A673 (cell line): ENCODE results near the gene ZNF280D. TPM values are rescaled to one million over a fixed set of nuclear protein-coding genes. Genes with fewer than 3 reads are reported as not detected.
"Not testable (repeated sequence)": the region's sequence is repeated elsewhere in the genome, so short reads cannot be mapped to it uniquely, and the experiment has no call there.

Experiments
- Bru-seq: library from RNA; stranded (reverse); fragments of 400-500 nt; gene quantifications from one replicate; lab custom pipeline; 2021; lab: Mats Ljungman, UMichigan
- BruChase-seq, 2 experiments: library from RNA; stranded (reverse); fragments of 400-500 nt; gene quantifications; one replicate each; lab custom pipeline; 2021; lab: Mats Ljungman, UMichigan
- BruUV-seq: library from RNA; stranded (reverse); fragments of 400-500 nt; replicated peaks from 2 replicates; lab custom pipeline; 2021; lab: Mats Ljungman, UMichigan
- CTCF ChIA-PET: fragments of 300-600 bp; sonication (Branson Sonifier 250); formaldehyde crosslinking; loops from one replicate; lab custom pipeline; 2022; ENCODE audit warnings: antibody characterized with exemption; lab: Charles Lee
- POLR2A ChIA-PET: fragments of 300-600 bp; sonication (Branson Sonifier 250); formaldehyde crosslinking; loops from one replicate; lab custom pipeline; 2022; ENCODE audit warnings: antibody characterized with exemption; ENCODE audit not compliant: low non-redundant PET; lab: Charles Lee
- DNase-seq: peaks from one replicate; pipeline ENCODE4 v3.0.0-alpha.2; 2015; ENCODE audit warnings: low spot score
- H3K27ac ChIP-seq: fragments of 200-600 bp; sonication (generic); 2 replicates; pipeline ENCODE4 v1.5.1; 2016; ENCODE audit warnings: mixed run types, low read depth, mild to moderate bottlenecking, mixed read lengths, antibody characterized with exemption, low read length; ENCODE audit not compliant: poor library complexity, severe bottlenecking
- H3K27me3 ChIP-seq: fragments of 200-600 bp; sonication (generic); replicated peaks from 2 replicates; pipeline ENCODE4 v1.6.1; 2017; ENCODE audit warnings: mixed run types, low read depth, mild to moderate bottlenecking, mixed read lengths, antibody characterized with exemption, low read length; ENCODE audit not compliant: insufficient read depth, poor library complexity
- H3K36me3 ChIP-seq: fragments of 200-600 bp; sonication (generic); 2 replicates; pipeline ENCODE4 v1.6.1; 2016; ENCODE audit warnings: mixed run types, mild to moderate bottlenecking, mixed read lengths, antibody characterized with exemption, low read length; ENCODE audit not compliant: insufficient read depth, poor library complexity, severe bottlenecking
- H3K4me1 ChIP-seq: fragments of 200-600 bp; sonication (generic); 2 replicates; pipeline ENCODE4 v1.6.1; 2017; ENCODE audit warnings: mixed run types, mild to moderate bottlenecking, mixed read lengths, antibody characterized with exemption, low read length; ENCODE audit not compliant: insufficient read depth, poor library complexity, severe bottlenecking
- H3K4me3 ChIP-seq: fragments of 200-600 bp; sonication (generic); 2 replicates; pipeline ENCODE4 v1.5.1; 2016; ENCODE audit warnings: low read depth, mixed run types, mild to moderate bottlenecking, mixed read lengths, low read length; ENCODE audit not compliant: poor library complexity, severe bottlenecking
- H3K9me3 ChIP-seq: fragments of 200-600 bp; sonication (generic); 2 replicates; pipeline ENCODE4 v1.6.1; 2016; ENCODE audit warnings: mixed run types, low read depth, mild to moderate bottlenecking, mixed read lengths, antibody characterized with exemption, low read length; ENCODE audit not compliant: poor library complexity, severe bottlenecking
- CTCF ChIP-seq: fragments of 300-800, 200-600 bp; sonication (generic); conservative IDR thresholded peaks from 2 replicates; pipeline ENCODE4 v1.5.1; 2017; ENCODE audit warnings: low read depth, mild to moderate bottlenecking, antibody characterized with exemption, low read length, moderate library complexity, mixed read lengths
- EZH2 ChIP-seq: fragments of 200-600 bp; sonication (generic); IDR thresholded peaks from 2 replicates; pipeline ENCODE4 v1.6.1; 2017; ENCODE audit warnings: borderline replicate concordance, low read depth, mild to moderate bottlenecking, mixed read lengths, antibody characterized with exemption, low read length; ENCODE audit not compliant: poor library complexity, severe bottlenecking
- intact Hi-C: fragments of 100-400 bp; cut with micrococcal nuclease; formaldehyde crosslinking; loops from one replicate; pipeline ENCODE4 v1.10.0; 2022; ENCODE audit not compliant: unreplicated experiment
- long read RNA-seq: library from polyadenylated mRNA; stranded (forward); transcript quantifications from one replicate; pipeline ENCODE4 v2.0.0, GENCODE V29; 2022
- total RNA-seq: library from RNA; stranded (reverse); gene quantifications from 2 replicates; pipeline ENCODE4 v1.2.3, GENCODE V29; 2021

Gene ZNF280D
- 42.9 and 44.1 TPM in 2 replicates for total RNA-seq
- percentile 86 among the genes with signal in this experiment for Bru-seq, nascent RNA
- BruChase-seq, experiment 1, labeled RNA remaining after a 2-hour chase: percentile 90 among the genes with signal in this experiment
- percentile 75 among the genes with signal in this experiment for BruChase-seq, experiment 2, labeled RNA remaining after a 6-hour chase
- long read RNA-seq, partial matches to known transcripts: 5 of 6 reads
- long read RNA-seq, other reads (novel, unspliced or antisense): 0 of 6 reads

- ChIA-PET CTCF (no interaction called here), POLR2A (interaction anchor here (0.6 kb wide), 1 partner anchor 381 kb away, joined by 3 read pairs; no protein-coding TSS in a partner anchor)
- Histone ChIP-seq H3K4me3 (peak within 1 kb of the TSS; percentile 59), H3K27me3 (no peaks in the 10 kb centered on the region), H3K36me3 (peaks cover 6% of the 10 kb centered on the region), H3K4me1 (peaks cover 37% of the 10 kb centered on the region), H3K27ac (peak within 1 kb of the TSS; percentile 94), H3K9me3 (peaks cover 4% of the 10 kb centered on the region)
- BruUV-seq: TSS peak; percentile 79
- TF ChIP-seq EZH2: no peak
- TF ChIP-seq CTCF: no peak
- intact Hi-C loops: loop anchor here (5.0 to 10.0 kb wide), 3 partner anchors 74 to 239 kb away; no protein-coding TSS in a partner anchor
- peak; percentile 94 for DNase-seq
These were observed at the start of gene ZNF280D for GRCh38 chr15:56733136-56734012. TSS of gene ZNF280D (minus strand) at chr15:56733509. CDS start at chr15:56707109, 26,400 bp downstream.

- no peak for DNase-seq
- no TSS peak for BruUV-seq
- POLR2A ChIA-PET: no interaction called here
- CTCF ChIA-PET: no interaction called here
- TF ChIP-seq CTCF (no peak), EZH2 (no peak)
- H3K36me3 ChIP-seq: no peaks in the 10 kb centered on the region
- H3K4me3 ChIP-seq: no peak overlapping the region
- intact Hi-C loops: no loop called here
- H3K27ac ChIP-seq: no peak overlapping the region
- H3K4me1 ChIP-seq: no peaks in the 10 kb centered on the region
- no peaks in the 10 kb centered on the region for H3K9me3 ChIP-seq
- H3K27me3 ChIP-seq: no peaks in the 10 kb centered on the region
These were observed 49.0 kb upstream of the ZNF280D start for GRCh38 chr15:56782306-56782705.

DNA sequence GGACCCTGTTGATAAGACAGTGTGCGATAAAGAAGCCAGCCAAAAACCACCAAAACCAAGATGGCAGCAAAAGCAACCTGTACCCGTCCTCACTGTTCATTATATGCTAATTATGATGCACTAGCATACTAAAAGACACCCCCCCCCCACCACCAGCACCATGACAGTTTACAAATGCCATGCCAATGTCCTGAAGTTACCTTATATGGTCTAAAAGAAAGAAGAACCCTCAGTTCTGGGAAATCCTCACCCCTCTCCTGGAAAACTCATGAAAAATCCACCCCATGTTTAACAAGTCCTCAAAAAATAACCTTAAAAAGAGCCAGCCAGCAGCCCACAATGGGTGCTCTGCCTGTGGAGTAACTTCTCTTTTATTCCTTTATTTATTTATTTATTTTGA, 48.4 kb upstream of the ZNF280D start:
- no peaks in the 10 kb centered on the region for H3K27me3 ChIP-seq
- CTCF ChIA-PET: no interaction called here
- BruUV-seq: no TSS peak
- no peak for DNase-seq
- no peak overlapping the region for H3K27ac ChIP-seq
- H3K36me3 ChIP-seq: no peaks in the 10 kb centered on the region
- intact Hi-C loops: no loop called here
- H3K4me3 ChIP-seq: no peak overlapping the region
- no peaks in the 10 kb centered on the region for H3K4me1 ChIP-seq
- POLR2A ChIA-PET: no interaction called here
- TF ChIP-seq CTCF: no peak
- TF ChIP-seq EZH2: no peak
- H3K9me3 ChIP-seq: no peaks in the 10 kb centered on the region

GRCh38 chr15:56780102-56780725, 46.9 kb upstream of the ZNF280D start:
- H3K36me3 ChIP-seq, H3K27ac ChIP-seq, H3K4me3 ChIP-seq, POLR2A ChIA-PET, intact Hi-C loops, H3K4me1 ChIP-seq, H3K27me3 ChIP-seq, BruUV-seq, DNase-seq, H3K9me3 ChIP-seq, CTCF ChIA-PET: not testable (repeated sequence)
